ENCODE results near the gene TUBB4B.

TUBB4B gene

DNA sequence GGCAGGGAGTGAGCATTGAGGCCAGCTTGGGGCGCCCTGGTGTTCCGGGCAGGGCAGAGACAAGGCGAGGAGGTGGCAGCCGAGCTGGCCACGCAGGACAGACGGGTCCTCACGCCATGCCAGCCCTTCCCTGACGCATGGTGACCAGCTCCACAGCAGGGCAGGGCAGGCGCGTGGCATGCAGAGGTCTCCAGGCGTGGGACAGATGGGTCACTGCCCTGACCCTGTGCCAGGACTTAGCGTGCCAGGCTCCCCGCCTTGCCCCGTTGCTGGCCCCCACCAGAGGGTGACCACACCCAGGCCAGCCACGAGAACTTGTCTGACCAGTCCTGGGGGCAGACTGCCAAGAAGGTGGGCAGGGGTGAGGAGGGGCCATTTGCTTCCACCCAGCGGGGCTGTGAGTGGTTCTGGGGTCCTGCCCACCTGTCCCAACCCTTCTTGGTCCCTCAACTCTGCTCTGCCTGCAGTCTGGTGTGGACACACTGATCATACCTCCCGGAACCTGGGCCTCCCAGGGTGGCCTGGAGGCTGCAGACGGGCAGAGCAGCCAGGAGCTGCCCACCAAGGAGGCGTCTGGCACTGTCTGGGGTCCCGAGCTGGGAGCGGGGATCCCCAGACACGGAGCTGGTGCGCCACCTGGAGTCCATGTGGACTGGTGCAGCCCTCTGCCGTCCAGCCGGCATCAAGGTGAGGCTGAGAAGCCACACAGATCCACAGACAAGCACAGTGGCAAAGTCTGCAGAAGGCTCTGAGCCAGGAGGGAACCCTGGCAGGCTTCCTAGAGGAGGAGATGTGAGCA lies 13.8 kb upstream of the TUBB4B start, which contains the start of gene RNF224 (continued):
- TF ChIP-seq, protein P1, sequence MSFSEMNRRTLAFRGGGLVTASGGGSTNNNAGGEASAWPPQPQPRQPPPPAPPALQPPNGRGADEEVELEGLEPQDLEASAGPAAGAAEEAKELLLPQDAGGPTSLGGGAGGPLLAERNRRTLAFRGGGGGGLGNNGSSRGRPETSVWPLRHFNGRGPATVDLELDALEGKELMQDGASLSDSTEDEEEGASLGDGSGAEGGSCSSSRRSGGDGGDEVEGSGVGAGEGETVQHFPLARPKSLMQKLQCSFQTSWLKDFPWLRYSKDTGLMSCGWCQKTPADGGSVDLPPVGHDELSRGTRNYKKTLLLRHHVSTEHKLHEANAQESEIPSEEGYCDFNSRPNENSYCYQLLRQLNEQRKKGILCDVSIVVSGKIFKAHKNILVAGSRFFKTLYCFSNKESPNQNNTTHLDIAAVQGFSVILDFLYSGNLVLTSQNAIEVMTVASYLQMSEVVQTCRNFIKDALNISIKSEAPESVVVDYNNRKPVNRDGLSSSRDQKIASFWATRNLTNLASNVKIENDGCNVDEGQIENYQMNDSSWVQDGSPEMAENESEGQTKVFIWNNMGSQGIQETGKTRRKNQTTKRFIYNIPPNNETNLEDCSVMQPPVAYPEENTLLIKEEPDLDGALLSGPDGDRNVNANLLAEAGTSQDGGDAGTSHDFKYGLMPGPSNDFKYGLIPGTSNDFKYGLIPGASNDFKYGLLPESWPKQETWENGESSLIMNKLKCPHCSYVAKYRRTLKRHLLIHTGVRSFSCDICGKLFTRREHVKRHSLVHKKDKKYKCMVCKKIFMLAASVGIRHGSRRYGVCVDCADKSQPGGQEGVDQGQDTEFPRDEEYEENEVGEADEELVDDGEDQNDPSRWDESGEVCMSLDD (tag by site-specific recombination; IDR thresholded peaks at IDR 0.05) = peak; percentile 88

DNA sequence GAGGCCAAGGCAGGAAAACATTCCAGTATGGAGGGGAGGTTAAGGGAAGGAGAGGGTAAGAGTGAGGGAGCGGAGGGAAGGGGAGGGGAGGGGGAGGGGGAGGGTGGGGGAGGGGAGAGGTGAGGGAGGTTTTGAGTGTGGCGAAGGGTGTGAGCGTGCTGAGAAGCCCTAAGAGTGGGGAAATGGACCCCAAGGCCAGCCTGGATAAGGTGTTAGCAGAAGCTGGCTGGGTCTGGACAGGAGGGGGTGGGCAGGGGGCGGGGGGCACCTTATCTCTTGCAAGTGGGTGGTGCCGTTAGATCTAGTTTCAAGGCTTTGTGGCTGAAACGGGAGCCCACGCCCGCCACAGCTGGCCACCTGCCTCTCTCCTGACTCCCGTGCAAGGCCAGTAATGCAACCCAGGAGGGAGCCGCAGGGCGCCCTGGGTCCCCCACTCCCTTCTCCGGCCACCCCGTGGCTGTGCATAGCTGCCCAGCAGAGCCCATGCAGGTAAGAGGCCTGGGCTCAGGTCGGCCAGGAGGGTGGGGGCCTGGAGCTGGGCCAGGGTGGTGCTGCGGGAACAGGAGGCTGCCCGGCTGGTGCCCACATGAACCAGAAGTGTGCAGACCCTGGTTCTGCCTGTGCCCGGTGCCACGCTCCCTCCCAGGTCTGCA lies 13.1 kb upstream of the TUBB4B start:
- Histone ChIP-seq H3K36me3 (ENCODE audit: control insufficient read depth in 2 of 2, insufficient read depth in 1 of 2, low read length in 2 of 2) (no peaks in the 10 kb centered on the region), H3K4me1 (ENCODE audit: control insufficient read depth, insufficient read depth, low read length) (peaks cover under 1% of the 10 kb centered on the region), H3K27ac (ENCODE audit: extremely low read depth, low read depth, low read length) (no peak overlapping the region), H3K4me3 (ENCODE audit: low read depth, low read length) (no peak overlapping the region), H3K9me3 (ENCODE audit: control insufficient read depth, insufficient read depth, low read depth, low read length) (no peaks in the 10 kb centered on the region)
- ChIA-PET CTCF (interaction anchor here (0.6 to 6.7 kb wide), 25 partner anchors 9 to 440 kb away, joined by 3 to 69 read pairs (median 6); partner anchors contain the start of genes ABCA2, ANAPC2, LRRC26 and MAN1B1), POLR2A (interaction anchor here (0.6 to 17.2 kb wide), 9 partner anchors 13 to 182 kb away, joined by 3 to 304 read pairs (median 5); partner anchors contain the start of genes ANAPC2, NDOR1, NPDC1 and SAPCD2)
- TF ChIP-seq ZNF335 (tag by site-specific recombination; conservative IDR thresholded peaks at IDR 0.05) (0 out of 2 replicates have a peak, but pooled peaks have one; percentile 16), ZBTB20 (tag by site-specific recombination; IDR thresholded peaks at IDR 0.05) (no peak), ZFHX2 (tag by site-specific recombination; conservative IDR thresholded peaks at IDR 0.05) (peak; percentile 64; the same call in 1 of the 2 replicates), ZNF433 (tag by site-specific recombination; IDR thresholded peaks at IDR 0.05; ENCODE audit: low read depth) (no peak), KLF1 (tag by site-specific recombination; IDR thresholded peaks at IDR 0.05) (peak; percentile 68), WT1 (tag by site-specific recombination; IDR thresholded peaks at IDR 0.05) (0 out of 2 replicates have a peak, but pooled peaks have one; percentile 1), GLIS1 (tag by site-specific recombination; IDR thresholded peaks at IDR 0.05) (no peak)
- TF ChIP-seq, protein P2, sequence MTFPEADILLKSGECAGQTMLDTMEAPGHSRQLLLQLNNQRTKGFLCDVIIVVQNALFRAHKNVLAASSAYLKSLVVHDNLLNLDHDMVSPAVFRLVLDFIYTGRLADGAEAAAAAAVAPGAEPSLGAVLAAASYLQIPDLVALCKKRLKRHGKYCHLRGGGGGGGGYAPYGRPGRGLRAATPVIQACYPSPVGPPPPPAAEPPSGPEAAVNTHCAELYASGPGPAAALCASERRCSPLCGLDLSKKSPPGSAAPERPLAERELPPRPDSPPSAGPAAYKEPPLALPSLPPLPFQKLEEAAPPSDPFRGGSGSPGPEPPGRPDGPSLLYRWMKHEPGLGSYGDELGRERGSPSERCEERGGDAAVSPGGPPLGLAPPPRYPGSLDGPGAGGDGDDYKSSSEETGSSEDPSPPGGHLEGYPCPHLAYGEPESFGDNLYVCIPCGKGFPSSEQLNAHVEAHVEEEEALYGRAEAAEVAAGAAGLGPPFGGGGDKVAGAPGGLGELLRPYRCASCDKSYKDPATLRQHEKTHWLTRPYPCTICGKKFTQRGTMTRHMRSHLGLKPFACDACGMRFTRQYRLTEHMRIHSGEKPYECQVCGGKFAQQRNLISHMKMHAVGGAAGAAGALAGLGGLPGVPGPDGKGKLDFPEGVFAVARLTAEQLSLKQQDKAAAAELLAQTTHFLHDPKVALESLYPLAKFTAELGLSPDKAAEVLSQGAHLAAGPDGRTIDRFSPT (tag by site-specific recombination; IDR thresholded peaks at IDR 0.05) = peak; percentile 51

DNA sequence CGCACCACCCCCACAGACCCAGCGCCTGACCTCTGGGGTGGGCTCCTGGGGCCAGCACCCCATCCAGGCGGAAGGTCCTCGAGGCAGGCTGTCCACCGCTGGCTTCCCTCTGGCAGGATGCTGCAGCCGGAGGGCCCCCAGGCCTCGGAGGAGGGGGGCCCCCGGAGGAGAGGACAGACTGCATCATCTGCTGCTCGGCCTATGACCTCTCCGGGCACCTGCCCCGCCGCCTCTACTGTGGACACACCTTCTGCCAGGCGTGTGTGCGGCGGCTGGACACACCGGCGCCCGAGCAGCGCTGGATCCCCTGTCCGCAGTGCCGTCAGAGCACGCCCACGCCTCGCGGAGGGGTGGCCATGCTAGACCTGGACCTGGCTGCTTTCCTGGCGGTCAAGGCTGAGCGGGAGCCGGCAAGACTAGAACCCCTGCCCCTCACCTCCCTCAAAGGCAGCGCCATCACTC lies 12.6 kb upstream of the TUBB4B start:
- no peaks in the 10 kb centered on the region for H3K36me3 ChIP-seq (ENCODE audit: control insufficient read depth in 2 of 2, insufficient read depth in 1 of 2, low read length in 2 of 2)
- no peak overlapping the region for H3K4me3 ChIP-seq (ENCODE audit: low read depth, low read length)
- no peaks in the 10 kb centered on the region for H3K4me1 ChIP-seq (ENCODE audit: control insufficient read depth, insufficient read depth, low read length)
- no peak overlapping the region for H3K27ac ChIP-seq (ENCODE audit: extremely low read depth, low read depth, low read length)
- no peaks in the 10 kb centered on the region for H3K9me3 ChIP-seq (ENCODE audit: control insufficient read depth, insufficient read depth, low read depth, low read length)
- POLR2A ChIA-PET = interaction anchor here (1.8 to 17.2 kb wide), 4 partner anchors 13 to 182 kb away, joined by 3 to 304 read pairs (median 119); partner anchors contain the start of genes NDOR1, NPDC1, TMEM203 and TPRN
- CTCF ChIA-PET = interaction anchor here (0.6 to 6.7 kb wide), 16 partner anchors 8 to 441 kb away, joined by 3 to 69 read pairs (median 6); partner anchors contain the start of genes ABCA2, LRRC26, NPDC1 and SAPCD2
- TF ChIP-seq BCL11B (tag by site-specific recombination; IDR thresholded peaks at IDR 0.05; ENCODE audit: low read depth) (0 out of 2 replicates have a peak, but pooled peaks have one; percentile 25), ZFP3 (tag by site-specific recombination; IDR thresholded peaks at IDR 0.05; ENCODE audit: low read depth) (no peak), ZFP69B (tag by site-specific recombination; IDR thresholded peaks at IDR 0.05) (no peak), ZNF114 (tag by site-specific recombination; IDR thresholded peaks at IDR 0.05) (no peak), PRDM1 (tag by site-specific recombination; IDR thresholded peaks at IDR 0.05) (no peak), GLIS2 (tag by site-specific recombination; IDR thresholded peaks at IDR 0.05) (peak; percentile 53; the same call in 1 of the 2 replicates), ZNF664 (tag by site-specific recombination; IDR thresholded peaks at IDR 0.05) (no peak), ZNF585B (tag by site-specific recombination; IDR thresholded peaks at IDR 0.05) (no peak), ZNF701 (tag by site-specific recombination; IDR thresholded peaks at IDR 0.05) (no peak), ZNF558 (tag by site-specific recombination; IDR thresholded peaks at IDR 0.05) (no peak)
- TF ChIP-seq, protein P2 (tag by site-specific recombination; IDR thresholded peaks at IDR 0.05) = 0 out of 2 replicates have a peak, but pooled peaks have one; percentile 10
- TF ChIP-seq, protein P3, sequence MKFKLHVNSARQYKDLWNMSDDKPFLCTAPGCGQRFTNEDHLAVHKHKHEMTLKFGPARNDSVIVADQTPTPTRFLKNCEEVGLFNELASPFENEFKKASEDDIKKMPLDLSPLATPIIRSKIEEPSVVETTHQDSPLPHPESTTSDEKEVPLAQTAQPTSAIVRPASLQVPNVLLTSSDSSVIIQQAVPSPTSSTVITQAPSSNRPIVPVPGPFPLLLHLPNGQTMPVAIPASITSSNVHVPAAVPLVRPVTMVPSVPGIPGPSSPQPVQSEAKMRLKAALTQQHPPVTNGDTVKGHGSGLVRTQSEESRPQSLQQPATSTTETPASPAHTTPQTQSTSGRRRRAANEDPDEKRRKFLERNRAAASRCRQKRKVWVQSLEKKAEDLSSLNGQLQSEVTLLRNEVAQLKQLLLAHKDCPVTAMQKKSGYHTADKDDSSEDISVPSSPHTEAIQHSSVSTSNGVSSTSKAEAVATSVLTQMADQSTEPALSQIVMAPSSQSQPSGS (tag by site-specific recombination; IDR thresholded peaks at IDR 0.05; ENCODE audit: low read depth) = no peak

Measured in HEK293 (cell line).